NOMO-1 (cell line): Measurements from ENCODE around the gene CHURC1.

Experiments
- DNase-seq, 2 experiments: peaks; one replicate each; lab custom pipeline; 2025; ENCODE audit not compliant: unreplicated experiment in 2 of 2; lab: John Stamatoyannopoulos, UW

CHURC1 gene

GRCh38 chr14:64954491-64955240, 40.4 kb downstream of the CHURC1 start:
- no peak for DNase-seq

GRCh38 chr14:64955297-64955696, 41.0 kb downstream of the CHURC1 start:
- DNase-seq = no peak

- no peak for DNase-seq
Observed at GRCh38 chr14:64956697-64957406, 42.6 kb downstream of the CHURC1 start.

- DNase-seq = no peak
Observed at GRCh38 chr14:64958201-64958600, 43.9 kb downstream of the CHURC1 start.

- no peak for DNase-seq
Observed at GRCh38 chr14:64958743-64959142, 44.5 kb downstream of the CHURC1 start.

- no peak for DNase-seq
Observed at GRCh38 chr14:64960762-64961276, 46.6 kb downstream of the CHURC1 start.

GRCh38 chr14:64963611-64964010, 49.4 kb downstream of the CHURC1 start:
- no peak for DNase-seq

- no peak for DNase-seq
Observed at GRCh38 chr14:64965356-64966000, 51.2 kb downstream of the CHURC1 start.

GRCh38 chr14:64966976-64967375, 52.7 kb downstream of the CHURC1 start:
- no peak for DNase-seq

- DNase-seq = no peak
Observed at GRCh38 chr14:64968167-64968566, 53.9 kb downstream of the CHURC1 start.

- no peak for DNase-seq
Observed at GRCh38 chr14:64968651-64969050, 54.4 kb downstream of the CHURC1 start.

- no peak for DNase-seq
Observed at GRCh38 chr14:64970041-64970440, 55.8 kb downstream of the CHURC1 start.

GRCh38 chr14:64970776-64971477, 56.7 kb downstream of the CHURC1 start:
- no peak for DNase-seq

GRCh38 chr14:64971491-64971942, 57.3 kb downstream of the CHURC1 start:
- no peak for DNase-seq

GRCh38 chr14:64971943-64972791, 57.9 kb downstream of the CHURC1 start, which contains the start of gene RAB15:
Gene RAB15 (minus strand): TSS chr14:64972336. CDS start chr14:64972076, 260 bp downstream.
- DNase-seq = no peak

GRCh38 chr14:64973026-64973442, 58.8 kb downstream of the CHURC1 start:
- DNase-seq = no peak

GRCh38 chr14:64973826-64974225, 59.6 kb downstream of the CHURC1 start:
- DNase-seq = no peak

- DNase-seq = no peak
Observed at GRCh38 chr14:64974563-64974962, 60.3 kb downstream of the CHURC1 start.

GRCh38 chr14:64979336-64980074, 65.2 kb downstream of the CHURC1 start:
- no peak for DNase-seq
